Epithelial cell of esophagus (primary cell): ENCODE measurements around the gene GRM7.
A peak's percentile ranks its signal among the peaks of the same experiment; 100 is the strongest.

ENCODE experiments used
- DNase-seq: peaks from one replicate; pipeline ENCODE4 v3.0.0; 2010; ENCODE audit warnings: low read depth
- H3K4me3 ChIP-seq: 2 replicates; pipeline ENCODE4 v1.5.1; 2011; ENCODE audit warnings: mild to moderate bottlenecking, low read length, control low read depth
- CTCF ChIP-seq: IDR thresholded peaks from 2 replicates; pipeline ENCODE4 v1.5.1; 2011; ENCODE audit warnings: low read depth, mild to moderate bottlenecking, low read length, control low read depth, inconsistent platforms; ENCODE audit not compliant: insufficient read depth; ENCODE audit errors: missing control alignments

The GRM7 gene

GRCh38 chr3:7444886-7445285, 584.0 kb downstream of the GRM7 start:
- H3K4me3 ChIP-seq = no peak overlapping the region
- no peak for DNase-seq
- TF ChIP-seq CTCF = no peak

GRCh38 chr3:7445331-7445730, 584.4 kb downstream of the GRM7 start:
- no peak for DNase-seq
- no peak for TF ChIP-seq CTCF
- H3K4me3 ChIP-seq = no peak overlapping the region

- H3K4me3 ChIP-seq = no peak overlapping the region
- no peak for DNase-seq
- TF ChIP-seq CTCF = no peak
These were observed 586.4 kb downstream of the GRM7 start for GRCh38 chr3:7447197-7447769.

- no peak overlapping the region for H3K4me3 ChIP-seq
- TF ChIP-seq CTCF = no peak
These were observed 595.5 kb downstream of the GRM7 start for GRCh38 chr3:7456386-7456785.

GRCh38 chr3:7461202-7461825, 600.4 kb downstream of the GRM7 start:
- no peak for TF ChIP-seq CTCF
- no peak for DNase-seq
- H3K4me3 ChIP-seq = no peak overlapping the region

More at GRCh38 chr3:7456386-7456785, 595.5 kb downstream of the GRM7 start:
- DNase-seq = no peak

- no peak for TF ChIP-seq CTCF
- no peak for DNase-seq
- H3K4me3 ChIP-seq = no peak overlapping the region
These were observed 609.0 kb downstream of the GRM7 start for GRCh38 chr3:7469866-7470265.

GRCh38 chr3:7484636-7485035, 623.7 kb downstream of the GRM7 start:
- H3K4me3 ChIP-seq = no peak overlapping the region
- peak; percentile 66 for DNase-seq
- no peak for TF ChIP-seq CTCF
